Hypothalamus (tissue), 51 donors: ENCODE data around the gene LHX6.

Experiments
- DNase-seq, 51 donors: peaks; one replicate each; lab custom pipeline; 2025; lab: John Stamatoyannopoulos, UW

LHX6 gene

GRCh38 chr9:122217640-122218039 is 11.1 kb downstream of the LHX6 start:
- DNase-seq: no peak

GRCh38 chr9:122216798-122217418 is 11.8 kb downstream of the LHX6 start:
- no peak for DNase-seq

GRCh38 chr9:122216138-122216797 is 12.5 kb downstream of the LHX6 start:
- no peak for DNase-seq

- DNase-seq: no peak
Observed at GRCh38 chr9:122215663-122216062, 13.1 kb downstream of the LHX6 start.

- DNase-seq: no peak
Observed at GRCh38 chr9:122214507-122214906, 14.2 kb downstream of the LHX6 start.

- DNase-seq: no peak
Observed at GRCh38 chr9:122213589-122214413, 15.0 kb downstream of the LHX6 start.

- no peak for DNase-seq
Observed at GRCh38 chr9:122213102-122213588, 15.6 kb downstream of the LHX6 start.

GRCh38 chr9:122212473-122213004 is 16.2 kb downstream of the LHX6 start:
- DNase-seq: no peak

- no peak for DNase-seq
Observed at GRCh38 chr9:122209451-122209850, 19.3 kb downstream of the LHX6 start.

GRCh38 chr9:122207096-122207495 is 21.7 kb downstream of the LHX6 start:
- DNase-seq: no peak

GRCh38 chr9:122206118-122207046 is 22.4 kb downstream of the LHX6 start:
- no peak for DNase-seq

GRCh38 chr9:122205176-122205575 is 23.6 kb downstream of the LHX6 start:
- no peak for DNase-seq

- no peak for DNase-seq
Observed at GRCh38 chr9:122204491-122204890, 24.3 kb downstream of the LHX6 start.

GRCh38 chr9:122204055-122204454 is 24.7 kb downstream of the LHX6 start:
- no peak for DNase-seq

- DNase-seq: no peak
Observed at GRCh38 chr9:122202111-122202510, 26.6 kb downstream of the LHX6 start.

GRCh38 chr9:122201641-122202040 is 27.1 kb downstream of the LHX6 start:
- no peak for DNase-seq

- DNase-seq: no peak
Observed at GRCh38 chr9:122200960-122201595, 27.7 kb downstream of the LHX6 start.

- no peak for DNase-seq
Observed at GRCh38 chr9:122197882-122198281, 30.9 kb downstream of the LHX6 start.

GRCh38 chr9:122197426-122197825 is 31.3 kb downstream of the LHX6 start:
- DNase-seq: no peak

GRCh38 chr9:122195875-122196274 is 32.9 kb downstream of the LHX6 start:
- DNase-seq: no peak
